Right lobe of liver (tissue), 4 donors: Measurements from ENCODE around the gene KCNJ11.

ENCODE experiments used
- POLR2A ChIP-seq: fragments of 450-650 bp; IDR thresholded peaks from one replicate; pipeline ENCODE4 v1.6.1; 2017; ENCODE audit warnings: antibody characterized with exemption, mild to moderate bottlenecking
- TF ChIP-seq, protein P1 (sequence below), 4 donors: fragments of 200-600 bp in 3 of 4; fragments of 450-650 bp in 1 of 4; IDR thresholded peaks; one replicate each; pipeline versions ENCODE4 v1.5.1 to v1.8.0; 2016 to 2022; ENCODE audit warnings: antibody characterized with exemption in 4 of 4, mild to moderate bottlenecking in 2 of 4
- donor health status: DM: no; HTN: no; CAD: no.
- donor health status: DM: no; HTN: no; CAD: no.
- donor health status: DM: no; HTN: yes; CAD: no.

DNA sequence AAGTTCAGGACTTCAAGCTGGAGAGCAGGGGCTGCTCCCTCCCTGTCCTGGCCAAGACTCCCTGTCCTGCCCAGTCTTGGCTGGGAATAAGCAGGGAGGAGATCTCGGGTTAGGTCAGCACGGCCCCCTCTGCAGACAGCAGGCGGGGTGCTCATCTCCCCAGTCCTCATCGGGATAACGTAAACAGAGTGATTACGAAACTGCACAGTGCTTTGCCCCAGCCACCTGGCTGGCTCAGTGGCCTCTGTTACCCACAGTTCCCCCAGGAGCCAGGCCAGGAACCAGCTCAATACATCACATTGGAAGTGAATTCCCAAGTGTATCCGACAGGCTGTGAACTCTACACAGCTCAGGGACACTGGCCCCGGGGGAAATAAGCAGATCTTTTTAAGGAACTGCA, 42.7 kb upstream of the KCNJ11 start:
- TF ChIP-seq, protein P1, sequence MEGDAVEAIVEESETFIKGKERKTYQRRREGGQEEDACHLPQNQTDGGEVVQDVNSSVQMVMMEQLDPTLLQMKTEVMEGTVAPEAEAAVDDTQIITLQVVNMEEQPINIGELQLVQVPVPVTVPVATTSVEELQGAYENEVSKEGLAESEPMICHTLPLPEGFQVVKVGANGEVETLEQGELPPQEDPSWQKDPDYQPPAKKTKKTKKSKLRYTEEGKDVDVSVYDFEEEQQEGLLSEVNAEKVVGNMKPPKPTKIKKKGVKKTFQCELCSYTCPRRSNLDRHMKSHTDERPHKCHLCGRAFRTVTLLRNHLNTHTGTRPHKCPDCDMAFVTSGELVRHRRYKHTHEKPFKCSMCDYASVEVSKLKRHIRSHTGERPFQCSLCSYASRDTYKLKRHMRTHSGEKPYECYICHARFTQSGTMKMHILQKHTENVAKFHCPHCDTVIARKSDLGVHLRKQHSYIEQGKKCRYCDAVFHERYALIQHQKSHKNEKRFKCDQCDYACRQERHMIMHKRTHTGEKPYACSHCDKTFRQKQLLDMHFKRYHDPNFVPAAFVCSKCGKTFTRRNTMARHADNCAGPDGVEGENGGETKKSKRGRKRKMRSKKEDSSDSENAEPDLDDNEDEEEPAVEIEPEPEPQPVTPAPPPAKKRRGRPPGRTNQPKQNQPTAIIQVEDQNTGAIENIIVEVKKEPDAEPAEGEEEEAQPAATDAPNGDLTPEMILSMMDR (IDR thresholded peaks at IDR 0.05) = no peak
- TF ChIP-seq POLR2A = no peak
